ENCODE results near the gene DHRS7B. TPM values are rescaled to one million over a fixed set of nuclear protein-coding genes. Genes with fewer than 3 reads are reported as not detected.

The DHRS7B gene
- total and polyA plus RNA-seq, 9 of the 15 experiments (the other 6 are each of a cell fraction or from before 2014, with no cell fraction given), result 8.0 to 30.7 (median 14.8) TPM

DNA sequence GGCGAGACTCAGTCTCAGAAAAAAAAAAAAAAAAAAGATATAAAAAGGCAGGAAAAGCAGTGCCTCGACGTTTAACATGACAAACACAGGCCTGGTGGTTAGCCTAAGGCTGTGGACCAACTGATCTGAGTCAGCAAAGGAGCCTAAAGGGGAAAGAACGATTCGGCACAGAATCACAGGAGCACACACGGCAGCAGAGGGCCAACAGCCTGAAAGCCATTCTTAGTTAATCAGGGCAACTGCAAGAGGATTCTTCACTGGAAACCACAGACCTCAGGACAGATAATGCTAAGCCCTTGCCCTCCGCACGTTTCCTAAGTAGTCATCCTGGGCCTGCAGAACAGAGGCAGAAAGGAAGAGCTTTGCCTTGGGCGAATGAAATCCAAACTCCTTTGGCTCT lies 72.5 kb downstream of the DHRS7B start (continued):
- TF ChIP-seq EWSR1 (IDR thresholded peaks at IDR 0.05; ENCODE audit: borderline replicate concordance, low read depth, partially characterized antibody) (no peak), PCBP2 (IDR thresholded peaks at IDR 0.05; ENCODE audit: low read depth, low read length, poor library complexity, severe bottlenecking) (no peak), NFXL1 (CRISPR knock-in tag; IDR thresholded peaks at IDR 0.05) (no peak), CHD4 (IDR thresholded peaks at IDR 0.05; ENCODE audit: insufficient read depth, insufficient replicate concordance, low read depth, low read length, poor library complexity, severe bottlenecking) (no peak), ZNF239 (CRISPR knock-in tag; IDR thresholded peaks at IDR 0.05) (no peak), ZNF79 (CRISPR knock-in tag; IDR thresholded peaks at IDR 0.05; ENCODE audit: low read depth) (no peak), SAFB2 (IDR thresholded peaks at IDR 0.05; ENCODE audit: borderline replicate concordance, low read depth, low read length, severe bottlenecking) (no peak), ZC3H11A (IDR thresholded peaks at IDR 0.05; ENCODE audit: low read depth, low read length) (no peak), ZNF212 (CRISPR knock-in tag; IDR thresholded peaks at IDR 0.05) (no peak), TEAD4 (IDR thresholded peaks at IDR 0.05; ENCODE audit: low read length) (peak; percentile 51), TEAD4 (CRISPR knock-in tag; IDR thresholded peaks at IDR 0.05; ENCODE audit: borderline replicate concordance) (no peak), ZNF408 (CRISPR knock-in tag; IDR thresholded peaks at IDR 0.05; ENCODE audit: low read depth) (no peak), GABPA (tag; conservative IDR thresholded peaks at IDR 0.05; ENCODE audit: low read depth) (no peak), TGIF2 (CRISPR knock-in tag; IDR thresholded peaks at IDR 0.05) (no peak), SMARCA5 (IDR thresholded peaks at IDR 0.05) (no peak), MTA1 (IDR thresholded peaks at IDR 0.05; ENCODE audit: borderline replicate concordance) (no peak), PTTG1 (tag; IDR thresholded peaks at IDR 0.05; ENCODE audit: low read depth) (no peak), CBFA2T2 (conservative IDR thresholded peaks at IDR 0.05) (0 out of 2 replicates have a peak, but pooled peaks have one; percentile 17), TAF15 (IDR thresholded peaks at IDR 0.05; ENCODE audit: low read depth, low read length) (no peak), ZNF165 (CRISPR knock-in tag; IDR thresholded peaks at IDR 0.05; ENCODE audit: borderline replicate concordance) (no peak)
- TF ChIP-seq, protein P1, sequence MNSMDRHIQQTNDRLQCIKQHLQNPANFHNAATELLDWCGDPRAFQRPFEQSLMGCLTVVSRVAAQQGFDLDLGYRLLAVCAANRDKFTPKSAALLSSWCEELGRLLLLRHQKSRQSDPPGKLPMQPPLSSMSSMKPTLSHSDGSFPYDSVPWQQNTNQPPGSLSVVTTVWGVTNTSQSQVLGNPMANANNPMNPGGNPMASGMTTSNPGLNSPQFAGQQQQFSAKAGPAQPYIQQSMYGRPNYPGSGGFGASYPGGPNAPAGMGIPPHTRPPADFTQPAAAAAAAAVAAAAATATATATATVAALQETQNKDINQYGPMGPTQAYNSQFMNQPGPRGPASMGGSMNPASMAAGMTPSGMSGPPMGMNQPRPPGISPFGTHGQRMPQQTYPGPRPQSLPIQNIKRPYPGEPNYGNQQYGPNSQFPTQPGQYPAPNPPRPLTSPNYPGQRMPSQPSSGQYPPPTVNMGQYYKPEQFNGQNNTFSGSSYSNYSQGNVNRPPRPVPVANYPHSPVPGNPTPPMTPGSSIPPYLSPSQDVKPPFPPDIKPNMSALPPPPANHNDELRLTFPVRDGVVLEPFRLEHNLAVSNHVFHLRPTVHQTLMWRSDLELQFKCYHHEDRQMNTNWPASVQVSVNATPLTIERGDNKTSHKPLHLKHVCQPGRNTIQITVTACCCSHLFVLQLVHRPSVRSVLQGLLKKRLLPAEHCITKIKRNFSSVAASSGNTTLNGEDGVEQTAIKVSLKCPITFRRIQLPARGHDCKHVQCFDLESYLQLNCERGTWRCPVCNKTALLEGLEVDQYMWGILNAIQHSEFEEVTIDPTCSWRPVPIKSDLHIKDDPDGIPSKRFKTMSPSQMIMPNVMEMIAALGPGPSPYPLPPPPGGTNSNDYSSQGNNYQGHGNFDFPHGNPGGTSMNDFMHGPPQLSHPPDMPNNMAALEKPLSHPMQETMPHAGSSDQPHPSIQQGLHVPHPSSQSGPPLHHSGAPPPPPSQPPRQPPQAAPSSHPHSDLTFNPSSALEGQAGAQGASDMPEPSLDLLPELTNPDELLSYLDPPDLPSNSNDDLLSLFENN (IDR thresholded peaks at IDR 0.05; ENCODE audit: low read depth in 2 of 2, low read length in 2 of 2), result no peak
- TF ChIP-seq, protein P2, sequence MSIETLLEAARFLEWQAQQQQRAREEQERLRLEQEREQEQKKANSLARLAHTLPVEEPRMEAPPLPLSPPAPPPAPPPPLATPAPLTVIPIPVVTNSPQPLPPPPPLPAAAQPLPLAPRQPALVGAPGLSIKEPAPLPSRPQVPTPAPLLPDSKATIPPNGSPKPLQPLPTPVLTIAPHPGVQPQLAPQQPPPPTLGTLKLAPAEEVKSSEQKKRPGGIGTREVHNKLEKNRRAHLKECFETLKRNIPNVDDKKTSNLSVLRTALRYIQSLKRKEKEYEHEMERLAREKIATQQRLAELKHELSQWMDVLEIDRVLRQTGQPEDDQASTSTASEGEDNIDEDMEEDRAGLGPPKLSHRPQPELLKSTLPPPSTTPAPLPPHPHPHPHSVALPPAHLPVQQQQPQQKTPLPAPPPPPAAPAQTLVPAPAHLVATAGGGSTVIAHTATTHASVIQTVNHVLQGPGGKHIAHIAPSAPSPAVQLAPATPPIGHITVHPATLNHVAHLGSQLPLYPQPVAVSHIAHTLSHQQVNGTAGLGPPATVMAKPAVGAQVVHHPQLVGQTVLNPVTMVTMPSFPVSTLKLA (conservative IDR thresholded peaks at IDR 0.05), result 0 out of 4 replicates have a peak, but pooled peaks of 1 of the 2 experiments have one; percentile 16
- TF ChIP-seq, protein P3, sequence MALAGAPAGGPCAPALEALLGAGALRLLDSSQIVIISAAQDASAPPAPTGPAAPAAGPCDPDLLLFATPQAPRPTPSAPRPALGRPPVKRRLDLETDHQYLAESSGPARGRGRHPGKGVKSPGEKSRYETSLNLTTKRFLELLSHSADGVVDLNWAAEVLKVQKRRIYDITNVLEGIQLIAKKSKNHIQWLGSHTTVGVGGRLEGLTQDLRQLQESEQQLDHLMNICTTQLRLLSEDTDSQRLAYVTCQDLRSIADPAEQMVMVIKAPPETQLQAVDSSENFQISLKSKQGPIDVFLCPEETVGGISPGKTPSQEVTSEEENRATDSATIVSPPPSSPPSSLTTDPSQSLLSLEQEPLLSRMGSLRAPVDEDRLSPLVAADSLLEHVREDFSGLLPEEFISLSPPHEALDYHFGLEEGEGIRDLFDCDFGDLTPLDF (CRISPR knock-in tag; IDR thresholded peaks at IDR 0.05), result no peak
- TF ChIP-seq, protein P4, sequence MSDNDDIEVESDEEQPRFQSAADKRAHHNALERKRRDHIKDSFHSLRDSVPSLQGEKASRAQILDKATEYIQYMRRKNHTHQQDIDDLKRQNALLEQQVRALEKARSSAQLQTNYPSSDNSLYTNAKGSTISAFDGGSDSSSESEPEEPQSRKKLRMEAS (CRISPR knock-in tag; IDR thresholded peaks at IDR 0.05), result no peak
